ENCODE measurements around the gene CDH23.

GRCh38 chr10:71651428-71651827 lies 254.7 kb downstream of the CDH23 start:
- TF ChIP-seq CTCF (IDR thresholded peaks at IDR 0.05) (no peak), ZFX (IDR thresholded peaks at IDR 0.05; ENCODE audit: borderline replicate concordance) (no peak)

All from 22Rv1 (cell line).